ENCODE data around the gene SAE1.

The SAE1 gene

GRCh38 chr19:47111006-47111621 is 19.5 kb upstream of the SAE1 start:
- peak; percentile 33 for DNase-seq
- Mint-ChIP-seq H3K27ac (peak overlapping the region; percentile 97), H3K4me1 (peaks cover 62% of the 10 kb centered on the region), H3K9me3 (no peaks in the 10 kb centered on the region), H3K4me3 (peak overlapping the region; percentile 91), H3K27me3 (ENCODE audit: low read depth, poor library complexity) (no peaks in the 10 kb centered on the region), H3K36me3 (ENCODE audit: low read depth) (peaks cover 13% of the 10 kb centered on the region)
- TF ChIP-seq, protein P1, sequence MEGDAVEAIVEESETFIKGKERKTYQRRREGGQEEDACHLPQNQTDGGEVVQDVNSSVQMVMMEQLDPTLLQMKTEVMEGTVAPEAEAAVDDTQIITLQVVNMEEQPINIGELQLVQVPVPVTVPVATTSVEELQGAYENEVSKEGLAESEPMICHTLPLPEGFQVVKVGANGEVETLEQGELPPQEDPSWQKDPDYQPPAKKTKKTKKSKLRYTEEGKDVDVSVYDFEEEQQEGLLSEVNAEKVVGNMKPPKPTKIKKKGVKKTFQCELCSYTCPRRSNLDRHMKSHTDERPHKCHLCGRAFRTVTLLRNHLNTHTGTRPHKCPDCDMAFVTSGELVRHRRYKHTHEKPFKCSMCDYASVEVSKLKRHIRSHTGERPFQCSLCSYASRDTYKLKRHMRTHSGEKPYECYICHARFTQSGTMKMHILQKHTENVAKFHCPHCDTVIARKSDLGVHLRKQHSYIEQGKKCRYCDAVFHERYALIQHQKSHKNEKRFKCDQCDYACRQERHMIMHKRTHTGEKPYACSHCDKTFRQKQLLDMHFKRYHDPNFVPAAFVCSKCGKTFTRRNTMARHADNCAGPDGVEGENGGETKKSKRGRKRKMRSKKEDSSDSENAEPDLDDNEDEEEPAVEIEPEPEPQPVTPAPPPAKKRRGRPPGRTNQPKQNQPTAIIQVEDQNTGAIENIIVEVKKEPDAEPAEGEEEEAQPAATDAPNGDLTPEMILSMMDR (IDR thresholded peaks at IDR 0.05): no peak

- Mint-ChIP-seq H3K4me1 (peaks cover 56% of the 10 kb centered on the region), H3K27me3 (ENCODE audit: low read depth, poor library complexity) (no peaks in the 10 kb centered on the region), H3K27ac (peak overlapping the region; percentile 97), H3K36me3 (ENCODE audit: low read depth) (peaks cover 13% of the 10 kb centered on the region), H3K4me3 (peak overlapping the region; percentile 91), H3K9me3 (no peaks in the 10 kb centered on the region)
- DNase-seq: no peak
- TF ChIP-seq, protein P1 (IDR thresholded peaks at IDR 0.05): no peak
Measured at GRCh38 chr19:47111682-47112165, 18.9 kb upstream of the SAE1 start.

DNA sequence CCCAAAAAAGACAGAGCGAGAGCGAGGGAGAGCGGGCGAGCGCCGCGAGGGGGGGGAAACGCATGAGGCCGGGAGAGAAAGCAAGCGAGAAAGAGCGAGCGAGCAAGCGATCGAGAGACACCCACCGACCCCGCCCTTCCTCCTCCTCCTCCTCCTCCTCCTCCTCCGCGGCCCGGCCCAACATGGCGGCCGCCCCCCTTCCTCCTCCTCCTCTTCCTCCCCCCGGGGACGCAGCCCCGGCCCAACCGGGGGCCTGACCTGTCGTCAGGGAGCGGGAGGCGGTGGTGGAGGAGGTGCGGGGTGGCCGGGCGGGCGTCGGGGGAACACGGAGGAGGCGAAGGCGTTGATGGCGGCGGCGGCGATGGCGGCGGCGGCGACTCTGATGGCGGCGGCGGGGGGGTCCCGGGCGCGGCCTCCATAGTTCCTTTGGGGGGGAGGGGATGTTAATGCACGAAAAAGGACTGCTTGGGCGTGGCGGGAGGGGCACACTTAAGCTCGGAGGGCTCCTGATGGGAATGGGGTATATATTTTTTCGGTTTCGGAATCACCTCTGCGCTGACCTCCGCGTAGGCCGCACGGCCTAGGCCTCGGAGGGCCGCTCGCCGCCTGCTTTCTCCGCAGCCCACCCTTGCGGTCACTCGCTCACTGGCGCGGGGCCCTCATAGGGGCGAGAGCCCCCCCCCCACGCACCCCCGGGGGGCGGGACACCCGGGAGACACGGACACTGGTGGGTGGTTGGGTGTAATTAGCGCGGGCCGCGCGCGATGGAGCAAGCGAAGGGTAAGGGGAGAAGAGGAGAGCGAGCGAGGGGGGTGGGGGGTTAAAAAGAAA is 18.3 kb upstream of the SAE1 start:
- peaks cover 13% of the 10 kb centered on the region for H3K36me3 Mint-ChIP-seq (ENCODE audit: low read depth)
- no peaks in the 10 kb centered on the region for H3K9me3 Mint-ChIP-seq
- peak overlapping the region; percentile 100 for H3K27ac Mint-ChIP-seq
- H3K4me1 Mint-ChIP-seq: peaks cover 49% of the 10 kb centered on the region
- peak overlapping the region; percentile 91 for H3K4me3 Mint-ChIP-seq
- no peaks in the 10 kb centered on the region for H3K27me3 Mint-ChIP-seq (ENCODE audit: low read depth, poor library complexity)
- TF ChIP-seq, protein P1 (IDR thresholded peaks at IDR 0.05): no peak
- peak; percentile 78 for DNase-seq

DNA sequence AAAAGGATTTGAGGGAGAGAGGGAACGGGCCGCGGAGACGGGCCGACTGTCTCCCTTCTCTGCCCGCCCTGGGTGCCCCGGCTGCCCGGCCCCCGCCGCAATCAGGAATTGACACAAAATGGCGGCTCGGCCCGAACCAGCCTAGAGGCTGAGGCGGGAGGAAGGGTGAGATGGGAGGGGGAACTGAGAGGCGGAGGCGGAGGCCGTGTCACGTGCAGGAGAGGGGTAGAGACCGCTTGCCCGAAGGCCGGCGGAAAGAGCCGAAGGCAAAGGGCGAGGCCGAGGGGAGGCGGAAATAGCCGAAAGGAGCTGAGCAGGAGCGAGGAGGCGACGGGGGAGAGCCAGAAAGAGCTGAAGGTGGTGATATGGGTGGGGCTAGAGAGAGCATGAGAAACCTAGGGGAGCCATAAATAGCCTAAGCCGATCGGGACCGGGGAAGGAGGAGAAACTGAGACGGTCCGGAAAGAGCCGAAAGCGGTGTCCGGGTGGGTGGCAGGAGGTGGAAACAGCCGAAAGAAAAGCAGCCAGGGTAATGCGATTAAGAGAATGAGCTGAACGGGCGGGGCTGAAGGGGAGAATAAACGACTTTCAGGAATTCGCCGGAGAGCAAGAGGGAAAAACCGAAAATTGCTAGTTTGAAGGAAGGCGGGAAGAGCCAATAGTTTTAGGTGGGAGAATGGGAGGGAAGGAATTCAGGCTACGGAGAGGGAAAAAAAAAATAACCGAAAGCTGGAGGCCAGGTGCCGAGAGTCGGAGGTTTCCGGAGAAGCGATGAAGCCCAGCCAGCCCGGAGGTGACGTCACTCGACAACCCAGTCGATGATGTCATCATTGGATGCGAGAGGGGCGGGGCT is 17.4 kb upstream of the SAE1 start, which contains the start of gene ZC3H4:
Gene ZC3H4 (minus strand): TSS at position 780 of the 853 bp plus-strand sequence. CDS start 1,192 bp downstream, outside the sequence.
- Mint-ChIP-seq H3K9me3 (no peaks in the 10 kb centered on the region), H3K4me1 (peaks cover 41% of the 10 kb centered on the region), H3K4me3 (peak within 1 kb of the TSS; percentile 91), H3K36me3 (ENCODE audit: low read depth) (peaks cover 13% of the 10 kb centered on the region), H3K27me3 (ENCODE audit: low read depth, poor library complexity) (no peaks in the 10 kb centered on the region), H3K27ac (peak within 1 kb of the TSS; percentile 100)
- TF ChIP-seq, protein P1 (IDR thresholded peaks at IDR 0.05): no peak
- DNase-seq: peak; percentile 99

DNA sequence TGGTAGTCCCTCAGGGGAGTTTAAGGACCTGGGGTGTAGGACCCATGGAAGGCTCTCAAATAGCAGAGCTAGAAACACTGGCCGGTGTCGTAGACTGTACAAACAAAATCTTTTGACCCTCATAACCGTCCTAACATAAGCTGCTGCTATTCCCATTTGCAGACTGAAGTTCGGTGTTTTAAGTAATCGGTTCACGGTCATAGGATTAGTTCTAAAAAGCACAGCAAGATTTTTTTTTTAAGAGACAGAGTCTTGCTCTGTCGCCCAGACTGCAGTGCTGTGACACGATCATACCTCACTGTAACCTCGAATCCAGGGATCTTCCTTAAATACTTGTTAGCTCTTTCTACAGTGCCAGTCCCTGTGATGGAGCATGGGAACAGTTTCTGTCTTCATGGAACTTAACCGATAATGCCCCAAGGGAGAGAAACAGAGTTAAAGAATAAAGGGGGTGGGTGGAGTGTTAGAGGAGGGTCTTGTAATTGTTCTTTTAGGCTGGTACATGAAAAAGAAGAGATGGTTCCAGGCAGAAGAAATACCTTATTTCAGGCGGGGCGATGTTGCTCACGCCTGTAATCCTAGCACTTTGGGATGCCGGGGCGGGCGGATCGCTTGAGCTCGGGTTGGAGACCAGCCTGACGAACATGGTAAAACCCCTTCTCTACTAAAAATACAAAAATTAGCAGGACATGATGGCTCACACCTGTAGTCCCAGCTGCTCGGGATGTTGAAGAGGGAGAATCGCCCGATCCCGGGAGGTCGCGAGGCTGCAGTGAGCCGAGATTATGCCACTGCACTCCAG is 16.6 kb upstream of the SAE1 start:
- Mint-ChIP-seq H3K4me1 (peaks cover 33% of the 10 kb centered on the region), H3K27me3 (ENCODE audit: low read depth, poor library complexity) (no peaks in the 10 kb centered on the region), H3K36me3 (ENCODE audit: low read depth) (peaks cover 13% of the 10 kb centered on the region), H3K4me3 (peak overlapping the region; percentile 91), H3K27ac (peak overlapping the region; percentile 100), H3K9me3 (no peaks in the 10 kb centered on the region)
- TF ChIP-seq, protein P1 (IDR thresholded peaks at IDR 0.05): no peak
- DNase-seq: no peak

Measured in nephron progenitor cell (in vitro differentiated cells).